DOHH2 (cell line): Measurements from ENCODE around the gene TTC13.

ENCODE experiments used
- EZH2phosphoT487 ChIP-seq: fragments of 200-600 bp; sonication (generic); IDR thresholded peaks from 2 replicates; pipeline ENCODE4 v1.6.1; 2017; ENCODE audit warnings: borderline replicate concordance, mild to moderate bottlenecking, antibody characterized with exemption, low read length, moderate library complexity, mixed read lengths
- TF ChIP-seq, protein P1 (sequence below): fragments of 200-600 bp; sonication (generic); IDR thresholded peaks from one replicate; pipeline ENCODE4 v1.5.1; 2014; ENCODE audit warnings: antibody characterized with exemption, mild to moderate bottlenecking, low read depth, low read length; ENCODE audit not compliant: poor library complexity, severe bottlenecking

GRCh38 chr1:230976825-230977747 is 1.6 kb downstream of the TTC13 start:
- TF ChIP-seq, protein P1, sequence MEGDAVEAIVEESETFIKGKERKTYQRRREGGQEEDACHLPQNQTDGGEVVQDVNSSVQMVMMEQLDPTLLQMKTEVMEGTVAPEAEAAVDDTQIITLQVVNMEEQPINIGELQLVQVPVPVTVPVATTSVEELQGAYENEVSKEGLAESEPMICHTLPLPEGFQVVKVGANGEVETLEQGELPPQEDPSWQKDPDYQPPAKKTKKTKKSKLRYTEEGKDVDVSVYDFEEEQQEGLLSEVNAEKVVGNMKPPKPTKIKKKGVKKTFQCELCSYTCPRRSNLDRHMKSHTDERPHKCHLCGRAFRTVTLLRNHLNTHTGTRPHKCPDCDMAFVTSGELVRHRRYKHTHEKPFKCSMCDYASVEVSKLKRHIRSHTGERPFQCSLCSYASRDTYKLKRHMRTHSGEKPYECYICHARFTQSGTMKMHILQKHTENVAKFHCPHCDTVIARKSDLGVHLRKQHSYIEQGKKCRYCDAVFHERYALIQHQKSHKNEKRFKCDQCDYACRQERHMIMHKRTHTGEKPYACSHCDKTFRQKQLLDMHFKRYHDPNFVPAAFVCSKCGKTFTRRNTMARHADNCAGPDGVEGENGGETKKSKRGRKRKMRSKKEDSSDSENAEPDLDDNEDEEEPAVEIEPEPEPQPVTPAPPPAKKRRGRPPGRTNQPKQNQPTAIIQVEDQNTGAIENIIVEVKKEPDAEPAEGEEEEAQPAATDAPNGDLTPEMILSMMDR = no peak
- no peak for TF ChIP-seq EZH2phosphoT487
